Measurements from ENCODE around the gene LIMA1. TPM values are rescaled to one million over a fixed set of nuclear protein-coding genes. Genes with fewer than 3 reads are reported as not detected.
A peak's percentile ranks its signal among the peaks of the same experiment; 100 is the strongest.

LIMA1 gene
- total RNA-seq, 4 donors from 2014 or later = 87.7 to 213 (median 152) TPM

DNA sequence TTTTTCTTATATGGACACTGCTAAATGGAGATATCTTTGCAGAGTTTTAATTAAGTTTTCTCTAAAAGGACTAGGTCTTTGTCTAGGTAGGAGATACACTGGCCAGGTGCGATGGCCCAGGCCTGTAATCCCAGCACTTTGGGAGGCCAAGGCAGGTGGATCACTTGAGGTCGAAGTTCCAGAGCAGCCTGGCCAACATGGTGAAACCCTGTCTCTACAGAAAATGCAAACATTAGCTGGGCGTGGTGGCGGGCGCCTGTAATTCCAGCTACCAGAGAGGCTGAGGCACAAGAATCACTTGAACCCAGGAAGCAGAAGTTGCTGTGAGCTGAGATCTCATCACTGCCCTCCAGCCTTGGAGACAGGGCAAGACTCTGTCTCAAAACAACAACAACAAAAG, 99.1 kb downstream of the LIMA1 start:
- no peak overlapping the region for H3K4me3 ChIP-seq
- H3K36me3 ChIP-seq = peaks cover 0 to 35% (median 0%) of the 10 kb centered on the region in 3 donors
- DNase-seq (ENCODE audit: low spot score in 2 of 2) = no peak
- H3K27ac ChIP-seq = peak overlapping the region in 1 of 4 donors; percentile 30
- no peaks in the 10 kb centered on the region for H3K9me3 ChIP-seq
- peaks cover 0 to 50% (median 26%) of the 10 kb centered on the region in 4 donors for H3K4me1 ChIP-seq
- no peaks in the 10 kb centered on the region for H3K27me3 ChIP-seq
- 93% methylated on average over 5 of the region's 5 CpGs for WGBS, 2 donors
- TF ChIP-seq POLR2A (IDR thresholded peaks at IDR 0.05) (no peak), EP300 (IDR thresholded peaks at IDR 0.05) (no peak)
- TF ChIP-seq, protein P1, sequence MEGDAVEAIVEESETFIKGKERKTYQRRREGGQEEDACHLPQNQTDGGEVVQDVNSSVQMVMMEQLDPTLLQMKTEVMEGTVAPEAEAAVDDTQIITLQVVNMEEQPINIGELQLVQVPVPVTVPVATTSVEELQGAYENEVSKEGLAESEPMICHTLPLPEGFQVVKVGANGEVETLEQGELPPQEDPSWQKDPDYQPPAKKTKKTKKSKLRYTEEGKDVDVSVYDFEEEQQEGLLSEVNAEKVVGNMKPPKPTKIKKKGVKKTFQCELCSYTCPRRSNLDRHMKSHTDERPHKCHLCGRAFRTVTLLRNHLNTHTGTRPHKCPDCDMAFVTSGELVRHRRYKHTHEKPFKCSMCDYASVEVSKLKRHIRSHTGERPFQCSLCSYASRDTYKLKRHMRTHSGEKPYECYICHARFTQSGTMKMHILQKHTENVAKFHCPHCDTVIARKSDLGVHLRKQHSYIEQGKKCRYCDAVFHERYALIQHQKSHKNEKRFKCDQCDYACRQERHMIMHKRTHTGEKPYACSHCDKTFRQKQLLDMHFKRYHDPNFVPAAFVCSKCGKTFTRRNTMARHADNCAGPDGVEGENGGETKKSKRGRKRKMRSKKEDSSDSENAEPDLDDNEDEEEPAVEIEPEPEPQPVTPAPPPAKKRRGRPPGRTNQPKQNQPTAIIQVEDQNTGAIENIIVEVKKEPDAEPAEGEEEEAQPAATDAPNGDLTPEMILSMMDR (IDR thresholded peaks at IDR 0.05) = no peak

DNA sequence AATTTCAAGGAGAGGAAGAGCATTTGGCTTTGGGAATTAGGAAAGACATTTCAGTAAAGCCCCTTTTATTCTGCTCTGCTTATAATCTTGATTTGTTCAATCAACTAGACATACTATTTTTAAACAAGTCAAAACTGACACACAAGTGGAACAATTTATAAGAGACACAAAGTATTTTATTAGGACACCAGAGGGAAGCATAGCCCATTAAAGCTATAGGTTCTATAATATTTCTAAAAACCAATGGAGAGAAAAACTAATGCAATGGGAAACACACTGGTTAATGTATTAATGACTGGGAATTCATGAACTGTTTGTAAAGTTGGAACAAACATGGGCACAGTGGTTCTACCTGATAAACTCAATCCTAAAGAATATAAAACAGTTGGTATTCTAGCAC, 100.9 kb downstream of the LIMA1 start:
- TF ChIP-seq EP300 (IDR thresholded peaks at IDR 0.05) = no peak
- no peaks in the 10 kb centered on the region for H3K27me3 ChIP-seq
- DNase-seq (ENCODE audit: low spot score in 2 of 2) = no peak
- H3K36me3 ChIP-seq = peaks cover 0 to 53% (median 0%) of the 10 kb centered on the region in 3 donors
- H3K27ac ChIP-seq = peak overlapping the region in 1 of 4 donors; percentile 1
- H3K9me3 ChIP-seq = no peaks in the 10 kb centered on the region
- H3K4me3 ChIP-seq = no peak overlapping the region
- H3K4me1 ChIP-seq = peaks cover 0 to 38% (median 16%) of the 10 kb centered on the region in 4 donors

DNA sequence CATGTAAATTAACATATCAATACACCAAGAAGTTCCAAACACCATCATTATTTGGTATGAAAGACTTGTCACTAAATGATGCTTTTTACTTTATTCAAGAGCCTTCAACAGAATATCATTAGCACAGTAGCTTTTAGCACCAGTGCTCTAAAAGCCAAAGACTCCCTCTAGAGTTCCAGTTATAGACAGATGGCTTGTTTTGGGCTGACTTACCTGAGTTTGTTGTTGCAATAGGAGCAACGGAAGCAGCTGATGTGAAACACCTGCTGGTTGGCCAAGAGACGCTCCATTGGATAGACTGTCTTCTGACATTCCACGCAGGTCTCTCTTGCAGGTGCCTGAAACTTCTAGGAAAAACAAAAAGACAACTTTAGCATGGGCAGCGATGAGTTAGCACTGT, 101.6 kb downstream of the LIMA1 start:
- no peaks in the 10 kb centered on the region for H3K27me3 ChIP-seq
- no peak overlapping the region for H3K27ac ChIP-seq
- no peak for TF ChIP-seq POLR2A (IDR thresholded peaks at IDR 0.05)
- no peak for TF ChIP-seq EP300 (IDR thresholded peaks at IDR 0.05)
- TF ChIP-seq, protein P1 (IDR thresholded peaks at IDR 0.05) = no peak
- no peak for DNase-seq (ENCODE audit: low spot score in 2 of 2)
- H3K36me3 ChIP-seq = peaks cover 0 to 61% (median 0%) of the 10 kb centered on the region in 3 donors
- peaks cover 0 to 30% (median 11%) of the 10 kb centered on the region in 4 donors for H3K4me1 ChIP-seq
- H3K9me3 ChIP-seq = no peaks in the 10 kb centered on the region
- WGBS, 2 donors = 91 to 95% methylated on average over 4 of the region's 4 CpGs
- H3K4me3 ChIP-seq = no peak overlapping the region

DNA sequence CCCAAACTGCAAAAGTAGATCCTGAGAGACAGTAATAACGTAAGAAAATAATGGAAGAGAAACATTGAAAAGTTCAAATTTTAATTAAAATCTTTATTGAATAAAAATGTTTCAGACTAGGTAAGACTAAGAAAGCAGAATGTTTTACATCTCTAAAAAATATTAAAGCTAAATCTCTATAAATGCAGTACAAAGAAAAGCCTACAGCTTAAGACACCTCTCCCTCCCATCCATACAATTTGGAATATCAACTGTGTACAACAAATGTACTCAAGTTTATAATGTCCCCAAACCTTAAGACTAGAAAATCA, 107.6 kb downstream of the LIMA1 start:
- Histone ChIP-seq H3K4me1 (no peaks in the 10 kb centered on the region), H3K27ac (no peak overlapping the region), H3K9me3 (no peaks in the 10 kb centered on the region), H3K27me3 (no peaks in the 10 kb centered on the region), H3K36me3 (peaks cover 0 to 47% (median 0%) of the 10 kb centered on the region in 3 donors), H3K4me3 (no peak overlapping the region)
- WGBS, 2 donors = 14 to 22% methylated on average over 1 of the region's 1 CpG
- DNase-seq (ENCODE audit: low spot score in 2 of 2) = no peak
- TF ChIP-seq, protein P1 (IDR thresholded peaks at IDR 0.05) = no peak
- TF ChIP-seq EP300 (IDR thresholded peaks at IDR 0.05) = no peak
- TF ChIP-seq POLR2A (IDR thresholded peaks at IDR 0.05) = no peak

DNA sequence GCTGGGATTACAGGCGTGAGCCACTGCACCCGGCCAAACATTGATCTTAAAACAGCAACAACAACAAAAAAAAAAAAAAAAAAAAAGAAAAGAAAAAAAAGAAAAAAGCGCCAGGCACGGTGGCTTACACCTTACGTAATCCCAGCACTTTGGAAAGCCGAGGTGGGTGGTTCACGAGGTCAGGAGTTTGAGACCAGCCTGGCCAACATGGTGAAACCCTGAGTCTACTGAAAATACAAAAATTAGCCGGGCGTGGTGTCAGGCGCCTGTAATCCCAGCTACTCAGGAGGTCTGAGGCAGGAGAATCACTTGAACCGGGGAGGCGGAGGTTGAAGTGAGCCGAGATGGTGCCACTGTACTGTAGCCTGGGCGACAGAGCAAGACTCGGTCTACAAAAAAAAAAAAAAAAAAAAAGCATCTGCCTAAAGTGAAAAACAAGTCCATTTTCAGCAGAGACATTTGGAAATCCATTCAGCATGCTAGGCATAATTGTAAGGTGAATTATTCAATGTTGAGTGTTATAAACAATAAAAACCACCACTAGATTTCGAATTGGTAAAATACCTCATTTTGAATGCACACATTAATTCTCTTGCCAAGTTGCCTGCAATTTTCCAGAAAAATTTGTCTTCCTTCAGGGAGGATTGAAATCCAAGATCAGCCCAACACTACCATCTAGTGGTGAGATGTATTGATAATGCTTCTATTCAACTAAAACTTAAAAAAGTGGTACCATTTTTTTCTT, 108.2 kb downstream of the LIMA1 start:
- no peak overlapping the region for H3K4me3 ChIP-seq
- 61 to 66% methylated on average over 16 of the region's 16 CpGs for WGBS, 2 donors
- no peaks in the 10 kb centered on the region for H3K9me3 ChIP-seq
- DNase-seq (ENCODE audit: low spot score in 2 of 2) = peak in 1 of 2 donors; percentile 61
- H3K27ac ChIP-seq = no peak overlapping the region
- no peaks in the 10 kb centered on the region for H3K27me3 ChIP-seq
- TF ChIP-seq, protein P1 (IDR thresholded peaks at IDR 0.05) = peak; percentile 54 to 82 (median 57)
- TF ChIP-seq EP300 (IDR thresholded peaks at IDR 0.05) (no peak), POLR2A (IDR thresholded peaks at IDR 0.05) (no peak)
- peaks cover 0 to 42% (median 0%) of the 10 kb centered on the region in 3 donors for H3K36me3 ChIP-seq
- H3K4me1 ChIP-seq = no peaks in the 10 kb centered on the region
